ENCODE results near the gene GLG1. TPM values are rescaled to one million over a fixed set of nuclear protein-coding genes. Genes with fewer than 3 reads are reported as not detected.

The GLG1 gene
- total and polyA plus RNA-seq, 3 experiments from 2014 or later = 52.3 to 174 (median 56.7) TPM

GRCh38 chr16:74455213-74455612, 151.7 kb downstream of the GLG1 start:
- Mint-ChIP-seq H3K27me3 (no peaks in the 10 kb centered on the region), H3K27ac (peak overlapping the region in 2 of 8 donors; percentile 60 to 84), H3K36me3 (peaks cover 7 to 86% (median 37%) of the 10 kb centered on the region in 3 donors), H3K4me1 (no peaks in the 10 kb centered on the region), H3K9me3 (no peaks in the 10 kb centered on the region), H3K4me3 (no peak overlapping the region)
- Histone ChIP-seq H3K27ac (ENCODE audit: low read depth, low read length) (no peak overlapping the region), H3K9me3 (ENCODE audit: low read length) (no peaks in the 10 kb centered on the region), H3K4me3 (ENCODE audit: low read length) (no peak overlapping the region), H3K27me3 (ENCODE audit: insufficient read depth, low read length, poor library complexity, severe bottlenecking) (no peaks in the 10 kb centered on the region), H3K36me3 (ENCODE audit: insufficient read depth, low read length) (peaks cover 51% of the 10 kb centered on the region), H3K4me1 (ENCODE audit: insufficient read depth, low read length) (no peaks in the 10 kb centered on the region)
- no peak for DNase-seq
- CTCF ChIA-PET = interaction anchor here (0.7 kb wide), 1 partner anchor 340 kb away, joined by 4 read pairs; no protein-coding TSS in a partner anchor
- POLR2A ChIA-PET = no interaction called here

- Mint-ChIP-seq H3K4me1 (no peaks in the 10 kb centered on the region), H3K4me3 (no peak overlapping the region), H3K27me3 (no peaks in the 10 kb centered on the region), H3K27ac (peak overlapping the region in 2 of 8 donors; percentile 5 to 88), H3K9me3 (no peaks in the 10 kb centered on the region), H3K36me3 (peaks cover 0 to 81% (median 30%) of the 10 kb centered on the region in 3 donors)
- CTCF ChIA-PET = no interaction called here
- H3K27ac ChIP-seq (ENCODE audit: low read depth, low read length) = no peak overlapping the region
- H3K36me3 ChIP-seq (ENCODE audit: insufficient read depth, low read length) = peaks cover 42% of the 10 kb centered on the region
- POLR2A ChIA-PET = no interaction called here
- no peaks in the 10 kb centered on the region for H3K9me3 ChIP-seq (ENCODE audit: low read length)
- no peaks in the 10 kb centered on the region for H3K27me3 ChIP-seq (ENCODE audit: insufficient read depth, low read length, poor library complexity, severe bottlenecking)
- H3K4me1 ChIP-seq (ENCODE audit: insufficient read depth, low read length) = no peaks in the 10 kb centered on the region
- no peak overlapping the region for H3K4me3 ChIP-seq (ENCODE audit: low read length)
- DNase-seq = no peak
These were observed 154.8 kb downstream of the GLG1 start for GRCh38 chr16:74451951-74452758.

GRCh38 chr16:74450967-74451760, 155.8 kb downstream of the GLG1 start:
- Mint-ChIP-seq H3K4me1 (peaks cover 0 to 1% (median 0%) of the 10 kb centered on the region in 3 donors), H3K4me3 (no peak overlapping the region), H3K36me3 (peaks cover 0 to 79% (median 33%) of the 10 kb centered on the region in 3 donors), H3K27ac (peak overlapping the region in 2 of 8 donors; percentile 5 to 88), H3K9me3 (no peaks in the 10 kb centered on the region), H3K27me3 (no peaks in the 10 kb centered on the region)
- no peaks in the 10 kb centered on the region for H3K4me1 ChIP-seq (ENCODE audit: insufficient read depth, low read length)
- no peak for DNase-seq
- ChIA-PET CTCF (no interaction called here), POLR2A (no interaction called here)
- no peaks in the 10 kb centered on the region for H3K9me3 ChIP-seq (ENCODE audit: low read length)
- H3K27me3 ChIP-seq (ENCODE audit: insufficient read depth, low read length, poor library complexity, severe bottlenecking) = no peaks in the 10 kb centered on the region
- no peak overlapping the region for H3K27ac ChIP-seq (ENCODE audit: low read depth, low read length)
- peaks cover 35% of the 10 kb centered on the region for H3K36me3 ChIP-seq (ENCODE audit: insufficient read depth, low read length)
- no peak overlapping the region for H3K4me3 ChIP-seq (ENCODE audit: low read length)

GRCh38 chr16:74450236-74450635, 156.7 kb downstream of the GLG1 start:
- H3K4me3 Mint-ChIP-seq = no peak overlapping the region
- ChIA-PET POLR2A (no interaction called here), CTCF (interaction anchor here (0.8 kb wide), 1 partner anchor 19 kb away, joined by 3 read pairs; no protein-coding TSS in a partner anchor)
- H3K36me3 Mint-ChIP-seq = peaks cover 0 to 69% (median 25%) of the 10 kb centered on the region in 3 donors
- H3K4me1 Mint-ChIP-seq = peaks cover 0 to 1% (median 0%) of the 10 kb centered on the region in 3 donors
- H3K9me3 Mint-ChIP-seq = no peaks in the 10 kb centered on the region
- Histone ChIP-seq H3K9me3 (ENCODE audit: low read length) (no peaks in the 10 kb centered on the region), H3K27ac (ENCODE audit: low read depth, low read length) (no peak overlapping the region), H3K36me3 (ENCODE audit: insufficient read depth, low read length) (peaks cover 25% of the 10 kb centered on the region), H3K4me1 (ENCODE audit: insufficient read depth, low read length) (no peaks in the 10 kb centered on the region), H3K27me3 (ENCODE audit: insufficient read depth, low read length, poor library complexity, severe bottlenecking) (no peaks in the 10 kb centered on the region), H3K4me3 (ENCODE audit: low read length) (no peak overlapping the region)
- H3K27ac Mint-ChIP-seq = peak overlapping the region in 2 of 8 donors; percentile 32 to 48
- no peak for DNase-seq
- H3K27me3 Mint-ChIP-seq = no peaks in the 10 kb centered on the region

- H3K36me3 ChIP-seq (ENCODE audit: insufficient read depth, low read length) = peaks cover 22% of the 10 kb centered on the region
- peaks cover 0 to 63% (median 22%) of the 10 kb centered on the region in 3 donors for H3K36me3 Mint-ChIP-seq
- H3K27ac Mint-ChIP-seq = peak overlapping the region in 2 of 8 donors; percentile 29 to 61
- H3K27ac ChIP-seq (ENCODE audit: low read depth, low read length) = no peak overlapping the region
- H3K4me3 ChIP-seq (ENCODE audit: low read length) = no peak overlapping the region
- no peaks in the 10 kb centered on the region for H3K9me3 ChIP-seq (ENCODE audit: low read length)
- H3K4me1 Mint-ChIP-seq = peaks cover 0 to 1% (median 0%) of the 10 kb centered on the region in 3 donors
- ChIA-PET POLR2A (no interaction called here), CTCF (interaction anchor here (0.6 to 0.8 kb wide), 2 partner anchors 20 to 417 kb away, joined by 3 read pairs; no protein-coding TSS in a partner anchor)
- no peak for DNase-seq
- H3K4me1 ChIP-seq (ENCODE audit: insufficient read depth, low read length) = no peaks in the 10 kb centered on the region
- no peaks in the 10 kb centered on the region for H3K27me3 ChIP-seq (ENCODE audit: insufficient read depth, low read length, poor library complexity, severe bottlenecking)
- no peaks in the 10 kb centered on the region for H3K9me3 Mint-ChIP-seq
- H3K27me3 Mint-ChIP-seq = no peaks in the 10 kb centered on the region
- H3K4me3 Mint-ChIP-seq = no peak overlapping the region
These were observed 157.4 kb downstream of the GLG1 start for GRCh38 chr16:74449470-74449869.

- H3K9me3 Mint-ChIP-seq = no peaks in the 10 kb centered on the region
- Histone ChIP-seq H3K4me3 (ENCODE audit: low read length) (no peak overlapping the region), H3K4me1 (ENCODE audit: insufficient read depth, low read length) (no peaks in the 10 kb centered on the region), H3K36me3 (ENCODE audit: insufficient read depth, low read length) (peaks cover 22% of the 10 kb centered on the region), H3K27me3 (ENCODE audit: insufficient read depth, low read length, poor library complexity, severe bottlenecking) (no peaks in the 10 kb centered on the region), H3K27ac (ENCODE audit: low read depth, low read length) (no peak overlapping the region), H3K9me3 (ENCODE audit: low read length) (no peaks in the 10 kb centered on the region)
- DNase-seq = no peak
- H3K27me3 Mint-ChIP-seq = no peaks in the 10 kb centered on the region
- ChIA-PET CTCF (interaction anchor here (0.6 kb wide), 1 partner anchor 418 kb away, joined by 3 read pairs; no protein-coding TSS in a partner anchor), POLR2A (no interaction called here)
- H3K36me3 Mint-ChIP-seq = peaks cover 0 to 63% (median 22%) of the 10 kb centered on the region in 3 donors
- peaks cover 0 to 1% (median 0%) of the 10 kb centered on the region in 3 donors for H3K4me1 Mint-ChIP-seq
- H3K27ac Mint-ChIP-seq = peak overlapping the region in 1 of 8 donors; percentile 61
- H3K4me3 Mint-ChIP-seq = no peak overlapping the region
These were observed 157.9 kb downstream of the GLG1 start for GRCh38 chr16:74448990-74449389.

- no peak overlapping the region for H3K27ac ChIP-seq (ENCODE audit: low read depth, low read length)
- Mint-ChIP-seq H3K4me1 (peaks cover 1 to 3% (median 3%) of the 10 kb centered on the region in 3 donors), H3K4me3 (no peak overlapping the region)
These were observed 159.3 kb downstream of the GLG1 start for GRCh38 chr16:74447578-74447977.

GRCh38 chr16:74446866-74447265, 160.0 kb downstream of the GLG1 start:
- no peaks in the 10 kb centered on the region for H3K9me3 Mint-ChIP-seq
- no peaks in the 10 kb centered on the region for H3K27me3 Mint-ChIP-seq
- DNase-seq = no peak
- peak overlapping the region in 2 of 8 donors; percentile 17 to 26 for H3K27ac Mint-ChIP-seq
- Histone ChIP-seq H3K9me3 (ENCODE audit: low read length) (no peaks in the 10 kb centered on the region), H3K27ac (ENCODE audit: low read depth, low read length) (no peak overlapping the region), H3K4me1 (ENCODE audit: insufficient read depth, low read length) (no peaks in the 10 kb centered on the region), H3K4me3 (ENCODE audit: low read length) (no peak overlapping the region), H3K27me3 (ENCODE audit: insufficient read depth, low read length, poor library complexity, severe bottlenecking) (no peaks in the 10 kb centered on the region), H3K36me3 (ENCODE audit: insufficient read depth, low read length) (peaks cover 12% of the 10 kb centered on the region)
- peaks cover 1 to 5% (median 4%) of the 10 kb centered on the region in 3 donors for H3K4me1 Mint-ChIP-seq
- ChIA-PET CTCF (no interaction called here), POLR2A (no interaction called here)
- H3K4me3 Mint-ChIP-seq = no peak overlapping the region
- peaks cover 0 to 46% (median 11%) of the 10 kb centered on the region in 3 donors for H3K36me3 Mint-ChIP-seq

More at GRCh38 chr16:74447578-74447977, 159.3 kb downstream of the GLG1 start:
- POLR2A ChIA-PET = no interaction called here
- H3K4me1 ChIP-seq (ENCODE audit: insufficient read depth, low read length) = no peaks in the 10 kb centered on the region
- H3K36me3 Mint-ChIP-seq = peaks cover 0 to 52% (median 14%) of the 10 kb centered on the region in 3 donors
- CTCF ChIA-PET = no interaction called here
- H3K27me3 Mint-ChIP-seq = no peaks in the 10 kb centered on the region
- no peaks in the 10 kb centered on the region for H3K9me3 ChIP-seq (ENCODE audit: low read length)
- no peaks in the 10 kb centered on the region for H3K27me3 ChIP-seq (ENCODE audit: insufficient read depth, low read length, poor library complexity, severe bottlenecking)
- peaks cover 16% of the 10 kb centered on the region for H3K36me3 ChIP-seq (ENCODE audit: insufficient read depth, low read length)
- peak overlapping the region in 5 of 8 donors; percentile 11 to 47 (median 17) for H3K27ac Mint-ChIP-seq
- no peaks in the 10 kb centered on the region for H3K9me3 Mint-ChIP-seq
- H3K4me3 ChIP-seq (ENCODE audit: low read length) = no peak overlapping the region
- no peak for DNase-seq
